Sigmoid colon (tissue), 4 donors: ENCODE results near the gene SSC5D.

Experiments used
- CTCF ChIP-seq, 4 experiments: fragments of 450-650 bp in 3 of 4; fragments of 200-600 bp in 1 of 4; IDR thresholded peaks; one replicate each; pipeline ENCODE4 v1.5.1; 2016 to 2019; ENCODE audit warnings: antibody characterized with exemption in 4 of 4, mild to moderate bottlenecking in 3 of 4, moderate library complexity in 2 of 4
- EP300 ChIP-seq, 4 donors: sonication (generic); formaldehyde crosslinking; IDR thresholded peaks; one replicate each; pipeline ENCODE4 v1.6.1; 2017; ENCODE audit warnings: antibody characterized with exemption in 4 of 4

GRCh38 chr19:55545443-55545842, 57.2 kb downstream of the SSC5D start, which contains the start of gene SBK3:
- TF ChIP-seq CTCF (IDR thresholded peaks at IDR 0.05) (no peak), EP300 (IDR thresholded peaks at IDR 0.05) (no peak)
